ENCODE results near the gene C19orf44.

The C19orf44 gene

DNA sequence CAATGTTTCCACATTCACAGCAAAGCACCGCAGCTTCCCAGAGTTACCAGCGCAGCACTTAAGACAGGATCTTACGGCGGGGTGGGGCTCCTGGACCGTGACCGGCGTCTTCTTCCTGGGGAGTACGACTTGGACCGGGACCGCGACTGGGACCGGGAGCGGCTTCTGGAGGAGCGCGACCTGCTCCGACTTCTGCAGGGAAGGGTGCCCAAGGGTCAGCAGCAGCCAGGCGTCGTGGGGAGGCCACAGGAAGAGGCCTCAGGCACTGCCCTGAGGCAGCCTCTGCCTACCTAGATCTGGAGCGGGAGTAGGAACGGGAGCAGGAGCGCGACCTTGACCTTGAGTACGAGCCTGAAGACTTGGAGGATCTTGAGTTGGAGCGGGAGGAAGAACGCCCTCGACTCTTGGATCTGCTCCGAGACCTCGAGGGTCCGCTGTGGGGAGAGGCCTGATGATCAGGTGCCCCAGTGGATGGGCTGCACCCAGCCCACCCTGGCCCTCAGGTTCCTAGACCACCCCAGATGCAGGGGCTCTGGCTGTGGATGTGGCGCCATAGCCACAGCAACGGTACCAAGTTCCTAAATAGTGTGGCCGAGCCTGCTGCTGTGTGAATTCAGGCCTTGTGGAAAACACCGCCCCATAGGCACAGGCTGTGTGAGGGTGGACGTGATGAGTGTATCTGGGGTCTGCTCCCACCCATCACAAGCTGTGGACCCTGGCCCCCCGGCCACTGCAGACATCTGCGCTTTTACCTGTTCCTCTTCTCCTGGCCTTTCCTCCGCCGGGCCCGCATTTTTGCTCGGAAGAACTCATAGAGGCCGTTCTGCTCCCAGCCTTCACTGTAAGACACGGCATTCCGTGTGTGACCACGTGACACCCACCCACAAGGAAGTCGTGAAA is 24.1 kb downstream of the C19orf44 start:
- TF ChIP-seq, protein P1, sequence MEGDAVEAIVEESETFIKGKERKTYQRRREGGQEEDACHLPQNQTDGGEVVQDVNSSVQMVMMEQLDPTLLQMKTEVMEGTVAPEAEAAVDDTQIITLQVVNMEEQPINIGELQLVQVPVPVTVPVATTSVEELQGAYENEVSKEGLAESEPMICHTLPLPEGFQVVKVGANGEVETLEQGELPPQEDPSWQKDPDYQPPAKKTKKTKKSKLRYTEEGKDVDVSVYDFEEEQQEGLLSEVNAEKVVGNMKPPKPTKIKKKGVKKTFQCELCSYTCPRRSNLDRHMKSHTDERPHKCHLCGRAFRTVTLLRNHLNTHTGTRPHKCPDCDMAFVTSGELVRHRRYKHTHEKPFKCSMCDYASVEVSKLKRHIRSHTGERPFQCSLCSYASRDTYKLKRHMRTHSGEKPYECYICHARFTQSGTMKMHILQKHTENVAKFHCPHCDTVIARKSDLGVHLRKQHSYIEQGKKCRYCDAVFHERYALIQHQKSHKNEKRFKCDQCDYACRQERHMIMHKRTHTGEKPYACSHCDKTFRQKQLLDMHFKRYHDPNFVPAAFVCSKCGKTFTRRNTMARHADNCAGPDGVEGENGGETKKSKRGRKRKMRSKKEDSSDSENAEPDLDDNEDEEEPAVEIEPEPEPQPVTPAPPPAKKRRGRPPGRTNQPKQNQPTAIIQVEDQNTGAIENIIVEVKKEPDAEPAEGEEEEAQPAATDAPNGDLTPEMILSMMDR (IDR thresholded peaks at IDR 0.05; ENCODE audit: extremely low read depth, missing control alignments), result no peak
- no peak for DNase-seq (ENCODE audit: low spot score)

DNA sequence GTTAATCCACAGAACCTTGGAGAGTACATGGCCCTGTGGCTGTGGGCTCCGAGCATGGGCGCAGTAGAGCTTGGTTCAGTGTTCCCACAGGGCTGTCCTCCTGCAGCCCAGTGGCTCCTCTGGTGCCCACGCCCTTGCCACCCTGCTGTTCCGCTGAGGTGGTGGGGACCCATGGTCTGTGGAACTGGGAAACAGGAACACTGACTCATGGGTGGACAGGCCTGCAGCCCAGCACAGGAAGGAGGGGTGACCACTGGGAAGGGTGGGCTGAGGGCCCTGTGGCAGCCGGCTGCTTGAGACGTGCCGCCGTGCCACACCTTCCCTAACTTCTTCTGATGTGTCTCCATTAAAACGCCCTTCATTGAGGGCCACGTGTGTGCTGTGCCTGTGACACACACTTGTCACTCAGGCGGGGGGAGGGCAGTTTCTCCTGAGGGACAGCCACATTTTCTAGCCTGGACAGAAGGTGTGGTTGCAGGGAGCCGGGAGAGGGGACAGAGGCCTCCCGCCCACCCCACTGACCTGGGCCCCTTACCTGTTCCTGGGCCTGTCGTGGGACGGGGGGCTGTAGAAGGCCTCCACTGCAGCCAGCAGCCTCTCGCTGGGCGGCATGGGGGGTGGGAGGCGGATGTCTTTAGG is 24.9 kb downstream of the C19orf44 start:
- TF ChIP-seq, protein P1 (IDR thresholded peaks at IDR 0.05; ENCODE audit: extremely low read depth, missing control alignments), result no peak
- DNase-seq (ENCODE audit: low spot score), result no peak

DNA sequence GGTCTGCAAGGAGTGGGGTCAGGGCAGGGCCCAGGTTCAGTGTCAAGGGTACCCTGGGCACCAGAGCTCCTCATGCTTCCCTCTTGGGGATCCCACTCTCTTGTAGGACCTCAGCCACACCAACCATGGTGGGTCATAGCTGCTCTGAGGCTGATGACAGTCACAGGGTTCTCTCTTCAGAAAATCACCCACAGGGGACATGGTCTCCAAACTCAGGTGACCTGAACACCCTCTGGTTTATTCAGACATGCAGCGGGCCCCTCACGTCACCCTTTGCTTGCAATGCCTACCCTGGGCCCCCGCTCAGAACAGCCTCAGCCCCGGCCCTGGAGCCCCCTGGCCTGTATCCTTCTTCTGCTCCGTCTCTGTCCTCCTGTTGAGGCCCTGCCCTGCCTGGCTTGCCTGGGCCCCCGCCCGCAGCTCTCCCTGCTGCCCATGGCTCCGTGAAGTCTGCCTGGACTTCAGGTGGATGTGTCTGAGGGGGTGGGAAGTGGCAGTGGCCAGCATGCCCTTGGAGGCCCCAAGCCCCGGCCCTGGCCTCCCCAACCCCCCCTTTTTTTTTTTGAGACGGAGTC is 25.6 kb downstream of the C19orf44 start:
- TF ChIP-seq, protein P1 (IDR thresholded peaks at IDR 0.05; ENCODE audit: extremely low read depth, missing control alignments), result no peak
- no peak for DNase-seq (ENCODE audit: low spot score)

DNA sequence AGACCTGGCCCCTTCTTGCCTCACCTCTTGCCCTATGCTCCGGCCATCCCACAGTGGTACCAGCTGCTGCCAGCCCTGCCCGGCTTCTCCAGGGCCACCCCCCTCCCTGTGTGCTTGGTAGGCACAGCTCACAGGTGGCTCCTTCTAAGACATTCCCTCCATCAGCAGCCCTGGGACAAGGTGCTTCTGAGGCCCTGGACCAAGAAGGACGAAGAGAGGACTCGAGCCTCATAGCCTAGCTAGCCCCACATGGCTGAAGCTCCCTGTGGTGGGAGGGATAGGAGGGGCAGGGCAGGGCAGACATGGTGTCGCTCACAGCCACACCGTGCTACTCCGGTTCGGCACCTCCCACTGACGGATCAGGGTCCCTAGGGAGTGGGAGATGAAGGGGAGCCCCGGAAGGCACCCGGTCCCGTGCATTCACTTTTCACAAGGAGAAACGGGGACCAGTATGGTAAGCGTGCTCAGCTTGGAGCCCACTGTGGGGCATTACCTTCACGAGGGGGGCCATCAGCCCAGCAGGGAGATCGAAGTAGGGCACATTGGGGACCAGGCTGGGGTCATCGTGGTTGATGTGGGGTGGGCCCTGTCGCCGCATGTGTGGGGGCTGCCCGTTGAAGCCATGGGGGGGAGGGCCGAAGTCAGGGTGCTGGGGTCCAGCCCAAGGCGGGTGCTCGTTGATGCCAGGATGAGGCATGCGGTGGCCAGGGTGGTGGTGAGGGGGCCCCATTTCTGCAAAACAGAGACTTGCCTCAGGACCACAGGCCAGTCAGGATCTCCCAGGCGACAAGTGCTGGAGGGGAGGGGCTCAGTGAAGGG is 26.6 kb downstream of the C19orf44 start:
- TF ChIP-seq, protein P1 (IDR thresholded peaks at IDR 0.05; ENCODE audit: extremely low read depth, missing control alignments), result no peak
- DNase-seq (ENCODE audit: low spot score), result no peak

DNA sequence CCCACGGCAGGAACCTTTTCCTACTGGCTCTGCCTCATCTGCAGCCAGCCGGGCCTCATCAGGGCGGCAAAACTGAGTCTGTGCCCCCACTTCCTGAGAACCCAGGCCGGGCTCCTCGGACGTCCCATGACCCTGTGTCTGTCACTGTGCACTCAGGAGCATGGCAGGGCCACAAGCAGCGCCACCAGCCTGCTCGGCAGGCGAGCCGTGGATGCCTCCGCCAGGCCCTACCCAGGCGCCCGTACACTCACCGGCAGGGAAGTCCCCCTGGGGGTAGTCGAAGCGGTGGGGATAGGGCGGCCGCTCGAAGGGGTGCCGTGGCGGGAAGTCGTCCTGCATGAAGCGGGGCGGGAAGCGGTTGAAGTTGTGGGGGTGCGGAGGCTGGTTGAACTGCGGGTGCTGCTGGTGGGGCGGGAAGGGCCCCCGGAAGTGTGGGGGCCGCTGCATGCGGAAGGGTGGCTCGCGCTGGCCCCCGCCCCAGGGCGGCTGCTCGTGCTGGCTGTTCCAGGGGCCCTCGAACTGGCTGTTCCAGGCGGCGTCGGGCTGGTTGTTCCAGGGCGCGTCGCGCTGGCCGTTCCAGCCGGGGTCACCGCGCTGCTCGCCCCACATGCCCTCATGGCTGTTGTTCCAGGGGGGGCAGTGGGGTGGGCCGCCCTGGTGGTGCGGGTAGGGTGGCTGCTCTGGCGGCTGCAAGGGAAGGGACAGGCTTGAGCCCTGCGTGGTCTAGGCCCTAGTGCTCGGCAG is 29.0 kb downstream of the C19orf44 start:
- TF ChIP-seq, protein P1 (IDR thresholded peaks at IDR 0.05; ENCODE audit: extremely low read depth, missing control alignments), result no peak
- DNase-seq (ENCODE audit: low spot score), result no peak

DNA sequence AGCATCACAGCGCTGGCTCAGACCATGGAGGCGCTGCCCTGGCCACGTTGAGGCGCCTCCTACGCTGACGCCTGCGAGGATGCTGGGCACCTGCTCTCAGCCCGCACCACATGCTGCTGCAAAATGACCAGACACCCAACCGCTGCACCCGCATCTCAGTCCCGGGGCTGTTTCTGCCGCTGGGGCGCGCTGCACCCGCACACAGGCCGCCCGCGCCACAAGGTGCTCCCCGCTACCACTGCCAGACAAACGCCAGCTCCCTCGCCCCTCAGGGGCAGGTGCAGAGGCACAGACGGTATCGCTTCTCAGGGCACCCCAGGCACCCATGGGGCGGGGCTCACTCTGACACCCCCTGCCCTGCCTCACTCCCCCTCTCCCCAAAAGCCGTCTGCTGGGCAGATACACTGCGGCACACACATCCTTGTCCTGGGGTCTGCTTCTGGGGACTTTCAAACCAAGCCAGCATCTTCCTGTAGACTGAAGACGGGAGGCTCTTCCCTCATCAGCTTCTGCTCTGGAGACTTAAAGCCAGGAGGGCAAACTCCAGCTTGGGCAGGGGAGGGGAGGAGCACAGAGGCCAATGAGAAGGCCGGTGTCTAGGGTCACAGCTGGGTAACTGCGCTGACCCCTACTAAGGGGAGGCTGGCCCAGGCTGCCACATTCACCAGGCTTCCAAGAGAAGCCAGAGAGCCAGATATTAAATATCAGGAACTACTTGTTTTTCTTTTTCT is 29.7 kb downstream of the C19orf44 start:
- TF ChIP-seq, protein P1 (IDR thresholded peaks at IDR 0.05; ENCODE audit: extremely low read depth, missing control alignments), result no peak
- DNase-seq (ENCODE audit: low spot score), result no peak
